ENCODE data around the gene PEDS1. TPM values are rescaled to one million over a fixed set of nuclear protein-coding genes. Genes with fewer than 3 reads are reported as not detected.
A peak's percentile ranks its signal among the peaks of the same experiment; 100 is the strongest.

Gene PEDS1
- total and polyA plus RNA-seq, 2 of the 13 experiments (the other 11 are each of a cell fraction or from before 2014, with no cell fraction given): 30.5 to 93.9 TPM

DNA sequence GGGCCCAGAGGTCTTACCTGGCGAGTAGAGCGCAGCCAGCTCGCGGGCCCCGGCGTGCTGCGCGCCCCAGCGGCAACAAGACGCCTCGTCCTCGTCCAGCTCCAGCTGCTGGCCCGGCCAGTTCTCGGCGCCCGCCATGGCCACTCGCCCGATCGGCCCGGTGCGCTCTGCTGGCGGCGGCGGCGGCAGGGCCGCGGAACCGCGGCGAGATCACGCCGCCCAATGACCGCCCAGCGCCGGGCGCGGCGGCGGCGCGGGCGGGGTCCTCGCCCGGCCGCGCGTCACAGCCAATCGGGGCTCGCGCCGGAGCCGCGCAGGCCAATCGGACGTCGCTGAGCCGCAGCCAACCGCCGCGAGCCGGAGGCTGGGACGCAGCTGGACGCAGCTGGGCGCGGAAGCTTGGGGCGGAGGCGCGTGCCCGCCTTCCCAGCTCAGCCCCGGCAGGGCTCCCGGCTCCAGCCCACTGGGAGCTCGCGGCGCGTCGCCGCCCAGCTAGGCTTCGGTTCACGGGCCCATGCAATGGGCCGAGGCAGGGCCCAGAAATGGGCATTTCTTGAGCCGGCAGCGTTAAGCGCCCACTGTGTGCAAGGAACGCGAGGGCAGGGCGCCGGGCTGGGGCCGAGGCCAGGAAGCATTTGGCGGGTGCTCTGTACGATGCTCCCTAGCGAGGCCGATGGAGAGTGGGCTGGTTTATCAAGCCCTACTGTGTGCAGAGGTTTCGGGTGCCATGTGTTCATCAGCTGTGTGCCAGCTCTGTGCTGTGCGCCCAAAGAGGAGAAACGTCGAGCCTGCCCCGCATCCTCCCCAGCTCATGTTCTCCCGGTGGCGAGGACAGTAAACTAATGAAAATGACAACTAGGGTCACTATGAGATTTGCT is at the start of gene PEDS1 (continued):
- TF ChIP-seq, protein P1, sequence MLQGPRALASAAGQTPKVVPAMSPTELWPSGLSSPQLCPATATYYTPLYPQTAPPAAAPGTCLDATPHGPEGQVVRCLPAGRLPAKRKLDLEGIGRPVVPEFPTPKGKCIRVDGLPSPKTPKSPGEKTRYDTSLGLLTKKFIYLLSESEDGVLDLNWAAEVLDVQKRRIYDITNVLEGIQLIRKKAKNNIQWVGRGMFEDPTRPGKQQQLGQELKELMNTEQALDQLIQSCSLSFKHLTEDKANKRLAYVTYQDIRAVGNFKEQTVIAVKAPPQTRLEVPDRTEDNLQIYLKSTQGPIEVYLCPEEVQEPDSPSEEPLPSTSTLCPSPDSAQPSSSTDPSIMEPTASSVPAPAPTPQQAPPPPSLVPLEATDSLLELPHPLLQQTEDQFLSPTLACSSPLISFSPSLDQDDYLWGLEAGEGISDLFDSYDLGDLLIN (CRISPR knock-in tag; IDR thresholded peaks at IDR 0.05; ENCODE audit: borderline replicate concordance): 0 out of 2 replicates have a peak, but pooled peaks have one; percentile 58
- TF ChIP-seq ZNF232 (CRISPR knock-in tag; IDR thresholded peaks at IDR 0.05; ENCODE audit: borderline replicate concordance) (peak; percentile 86; the same call in 1 of the 2 replicates), ZNF484 (CRISPR knock-in tag; IDR thresholded peaks at IDR 0.05; ENCODE audit: borderline replicate concordance, low read depth) (0 out of 2 replicates have a peak, but pooled peaks have one; percentile 28), ZNF207 (IDR thresholded peaks at IDR 0.05; ENCODE audit: borderline replicate concordance) (no peak), ZNF552 (CRISPR knock-in tag; IDR thresholded peaks at IDR 0.05; ENCODE audit: borderline replicate concordance) (peak; percentile 3; the same call in 1 of the 2 replicates), ZNF577 (CRISPR knock-in tag; IDR thresholded peaks at IDR 0.05; ENCODE audit: borderline replicate concordance, low read depth) (peak; percentile 49; the same call in 1 of the 2 replicates), SOX5 (CRISPR knock-in tag; IDR thresholded peaks at IDR 0.05; ENCODE audit: borderline replicate concordance) (peak; percentile 48; the same call in 1 of the 2 replicates), SOX6 (IDR thresholded peaks at IDR 0.05) (no peak), SOX6 (CRISPR knock-in tag; IDR thresholded peaks at IDR 0.05) (peak; percentile 64), RBFOX2 (IDR thresholded peaks at IDR 0.05; ENCODE audit: low read depth, low read length) (peak; percentile 95), ZNF3 (CRISPR knock-in tag; IDR thresholded peaks at IDR 0.05) (peak; percentile 38; the same call in 1 of the 2 replicates), ZNF530 (CRISPR knock-in tag; IDR thresholded peaks at IDR 0.05; ENCODE audit: low read depth) (peak; percentile 91), HMG20B (CRISPR knock-in tag; conservative IDR thresholded peaks at IDR 0.05) (0 out of 2 replicates have a peak, but pooled peaks have one; percentile 34), CBFB (CRISPR knock-in tag; IDR thresholded peaks at IDR 0.05) (peak; percentile 73), SOX13 (IDR thresholded peaks at IDR 0.05) (no peak), SOX13 (CRISPR knock-in tag; conservative IDR thresholded peaks at IDR 0.05 in 1 of 2, IDR thresholded peaks at IDR 0.05 in 1 of 2) (peak in 1 of 2 experiments; percentile 41; a peak in 1 of 4 replicates), DPF2 (CRISPR knock-in tag; IDR thresholded peaks at IDR 0.05; ENCODE audit: borderline replicate concordance, low read depth) (peak; percentile 16; the same call in 1 of the 2 replicates)
- TF ChIP-seq, protein P2, sequence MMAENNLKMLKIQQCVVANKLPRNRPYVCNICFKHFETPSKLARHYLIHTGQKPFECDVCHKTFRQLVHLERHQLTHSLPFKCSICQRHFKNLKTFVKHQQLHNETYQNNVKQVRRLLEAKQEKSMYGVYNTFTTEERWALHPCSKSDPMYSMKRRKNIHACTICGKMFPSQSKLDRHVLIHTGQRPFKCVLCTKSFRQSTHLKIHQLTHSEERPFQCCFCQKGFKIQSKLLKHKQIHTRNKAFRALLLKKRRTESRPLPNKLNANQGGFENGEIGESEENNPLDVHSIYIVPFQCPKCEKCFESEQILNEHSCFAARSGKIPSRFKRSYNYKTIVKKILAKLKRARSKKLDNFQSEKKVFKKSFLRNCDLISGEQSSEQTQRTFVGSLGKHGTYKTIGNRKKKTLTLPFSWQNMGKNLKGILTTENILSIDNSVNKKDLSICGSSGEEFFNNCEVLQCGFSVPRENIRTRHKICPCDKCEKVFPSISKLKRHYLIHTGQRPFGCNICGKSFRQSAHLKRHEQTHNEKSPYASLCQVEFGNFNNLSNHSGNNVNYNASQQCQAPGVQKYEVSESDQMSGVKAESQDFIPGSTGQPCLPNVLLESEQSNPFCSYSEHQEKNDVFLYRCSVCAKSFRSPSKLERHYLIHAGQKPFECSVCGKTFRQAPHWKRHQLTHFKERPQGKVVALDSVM (CRISPR knock-in tag; IDR thresholded peaks at IDR 0.05): 0 out of 2 replicates have a peak, but pooled peaks have one; percentile 8
- TF ChIP-seq, protein P3, sequence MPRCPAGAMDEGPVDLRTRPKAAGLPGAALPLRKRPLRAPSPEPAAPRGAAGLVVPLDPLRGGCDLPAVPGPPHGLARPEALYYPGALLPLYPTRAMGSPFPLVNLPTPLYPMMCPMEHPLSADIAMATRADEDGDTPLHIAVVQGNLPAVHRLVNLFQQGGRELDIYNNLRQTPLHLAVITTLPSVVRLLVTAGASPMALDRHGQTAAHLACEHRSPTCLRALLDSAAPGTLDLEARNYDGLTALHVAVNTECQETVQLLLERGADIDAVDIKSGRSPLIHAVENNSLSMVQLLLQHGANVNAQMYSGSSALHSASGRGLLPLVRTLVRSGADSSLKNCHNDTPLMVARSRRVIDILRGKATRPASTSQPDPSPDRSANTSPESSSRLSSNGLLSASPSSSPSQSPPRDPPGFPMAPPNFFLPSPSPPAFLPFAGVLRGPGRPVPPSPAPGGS (CRISPR knock-in tag; IDR thresholded peaks at IDR 0.05): peak; percentile 98
- TF ChIP-seq, protein P4, sequence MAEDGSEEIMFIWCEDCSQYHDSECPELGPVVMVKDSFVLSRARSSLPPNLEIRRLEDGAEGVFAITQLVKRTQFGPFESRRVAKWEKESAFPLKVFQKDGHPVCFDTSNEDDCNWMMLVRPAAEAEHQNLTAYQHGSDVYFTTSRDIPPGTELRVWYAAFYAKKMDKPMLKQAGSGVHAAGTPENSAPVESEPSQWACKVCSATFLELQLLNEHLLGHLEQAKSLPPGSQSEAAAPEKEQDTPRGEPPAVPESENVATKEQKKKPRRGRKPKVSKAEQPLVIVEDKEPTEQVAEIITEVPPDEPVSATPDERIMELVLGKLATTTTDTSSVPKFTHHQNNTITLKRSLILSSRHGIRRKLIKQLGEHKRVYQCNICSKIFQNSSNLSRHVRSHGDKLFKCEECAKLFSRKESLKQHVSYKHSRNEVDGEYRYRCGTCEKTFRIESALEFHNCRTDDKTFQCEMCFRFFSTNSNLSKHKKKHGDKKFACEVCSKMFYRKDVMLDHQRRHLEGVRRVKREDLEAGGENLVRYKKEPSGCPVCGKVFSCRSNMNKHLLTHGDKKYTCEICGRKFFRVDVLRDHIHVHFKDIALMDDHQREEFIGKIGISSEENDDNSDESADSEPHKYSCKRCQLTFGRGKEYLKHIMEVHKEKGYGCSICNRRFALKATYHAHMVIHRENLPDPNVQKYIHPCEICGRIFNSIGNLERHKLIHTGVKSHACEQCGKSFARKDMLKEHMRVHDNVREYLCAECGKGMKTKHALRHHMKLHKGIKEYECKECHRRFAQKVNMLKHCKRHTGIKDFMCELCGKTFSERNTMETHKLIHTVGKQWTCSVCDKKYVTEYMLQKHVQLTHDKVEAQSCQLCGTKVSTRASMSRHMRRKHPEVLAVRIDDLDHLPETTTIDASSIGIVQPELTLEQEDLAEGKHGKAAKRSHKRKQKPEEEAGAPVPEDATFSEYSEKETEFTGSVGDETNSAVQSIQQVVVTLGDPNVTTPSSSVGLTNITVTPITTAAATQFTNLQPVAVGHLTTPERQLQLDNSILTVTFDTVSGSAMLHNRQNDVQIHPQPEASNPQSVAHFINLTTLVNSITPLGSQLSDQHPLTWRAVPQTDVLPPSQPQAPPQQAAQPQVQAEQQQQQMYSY (CRISPR knock-in tag; IDR thresholded peaks at IDR 0.05): 0 out of 2 replicates have a peak, but pooled peaks have one; percentile 11

Measured in HepG2 (cell line).